ENCODE data around the gene MYL2.

Gene MYL2

GRCh38 chr12:110930348-110931314 lies 10.3 kb upstream of the MYL2 start:
- no peak for DNase-seq (ENCODE audit: low read depth in 3 of 3, low spot score in 1 of 3)

- DNase-seq (ENCODE audit: low read depth in 3 of 3, low spot score in 1 of 3): no peak
Observed at GRCh38 chr12:110929818-110930217, 9.4 kb upstream of the MYL2 start.

GRCh38 chr12:110928700-110929099 lies 8.3 kb upstream of the MYL2 start:
- DNase-seq (ENCODE audit: low read depth in 3 of 3, low spot score in 1 of 3): no peak

GRCh38 chr12:110927546-110927945 lies 7.2 kb upstream of the MYL2 start:
- DNase-seq (ENCODE audit: low read depth in 3 of 3, low spot score in 1 of 3): no peak

- DNase-seq (ENCODE audit: low read depth in 3 of 3, low spot score in 1 of 3): no peak
Observed at GRCh38 chr12:110923692-110924334, 3.4 kb upstream of the MYL2 start.

GRCh38 chr12:110923192-110923591 lies 2.8 kb upstream of the MYL2 start:
- no peak for DNase-seq (ENCODE audit: low read depth in 3 of 3, low spot score in 1 of 3)

- DNase-seq (ENCODE audit: low read depth in 3 of 3, low spot score in 1 of 3): no peak
Observed at GRCh38 chr12:110922652-110923051, 2.3 kb upstream of the MYL2 start.

- DNase-seq (ENCODE audit: low read depth in 3 of 3, low spot score in 1 of 3): no peak
Observed at GRCh38 chr12:110921262-110921661, 883 bp upstream of the MYL2 start.

- DNase-seq (ENCODE audit: low read depth in 3 of 3, low spot score in 1 of 3): no peak
Observed at GRCh38 chr12:110919720-110920119, 659 bp downstream of the MYL2 start.

GRCh38 chr12:110917961-110918360 lies 2.4 kb downstream of the MYL2 start:
- DNase-seq (ENCODE audit: low read depth in 3 of 3, low spot score in 1 of 3): no peak

GRCh38 chr12:110917467-110917866 lies 2.9 kb downstream of the MYL2 start:
- DNase-seq (ENCODE audit: low read depth in 3 of 3, low spot score in 1 of 3): no peak

GRCh38 chr12:110916295-110916875 lies 4.0 kb downstream of the MYL2 start:
- DNase-seq (ENCODE audit: low read depth in 3 of 3, low spot score in 1 of 3): no peak

- DNase-seq (ENCODE audit: low read depth in 3 of 3, low spot score in 1 of 3): no peak
Observed at GRCh38 chr12:110913119-110914056, 7.0 kb downstream of the MYL2 start.

- DNase-seq (ENCODE audit: low read depth in 3 of 3, low spot score in 1 of 3): no peak
Observed at GRCh38 chr12:110912263-110912662, 8.1 kb downstream of the MYL2 start.

GRCh38 chr12:110908377-110909152 lies 11.8 kb downstream of the MYL2 start:
- no peak for DNase-seq (ENCODE audit: low read depth in 3 of 3, low spot score in 1 of 3)

GRCh38 chr12:110907583-110907982 lies 12.8 kb downstream of the MYL2 start:
- no peak for DNase-seq (ENCODE audit: low read depth in 3 of 3, low spot score in 1 of 3)

GRCh38 chr12:110906985-110907384 lies 13.4 kb downstream of the MYL2 start:
- no peak for DNase-seq (ENCODE audit: low read depth in 3 of 3, low spot score in 1 of 3)

- DNase-seq (ENCODE audit: low read depth in 3 of 3, low spot score in 1 of 3): no peak
Observed at GRCh38 chr12:110906516-110906915, 13.9 kb downstream of the MYL2 start.

- DNase-seq (ENCODE audit: low read depth in 3 of 3, low spot score in 1 of 3): no peak
Observed at GRCh38 chr12:110906083-110906482, 14.3 kb downstream of the MYL2 start.

- DNase-seq (ENCODE audit: low read depth in 3 of 3, low spot score in 1 of 3): no peak
Observed at GRCh38 chr12:110903511-110903910, 16.9 kb downstream of the MYL2 start.
